Measurements from ENCODE around the gene TPPP.
"Not testable (repeated sequence)": the region's sequence is repeated elsewhere in the genome, so short reads cannot be mapped to it uniquely, and the experiment has no call there.

The TPPP gene

DNA sequence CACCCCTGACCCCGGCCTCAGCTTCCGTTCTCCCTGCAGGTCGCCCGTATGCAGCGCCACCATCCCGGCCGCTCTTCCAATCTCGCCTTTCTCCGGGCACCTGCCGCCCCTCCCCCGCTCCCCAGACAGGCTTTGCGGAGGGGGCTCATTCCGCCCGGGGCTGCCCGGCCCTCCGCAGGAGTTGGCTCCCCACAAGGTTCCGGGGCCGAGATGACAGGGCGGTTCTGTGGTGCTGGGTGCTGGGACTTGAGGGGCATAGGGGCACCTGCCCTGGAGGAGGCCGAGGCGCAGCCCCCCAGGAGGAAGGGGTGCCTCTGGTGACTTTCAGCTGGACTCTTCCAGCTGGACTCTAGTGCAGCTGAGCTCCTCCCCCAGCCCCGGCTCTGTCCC lies 885 bp upstream of the TPPP start:
- DNase-seq (ENCODE audit: low read depth in 2 of 2): not testable (repeated sequence)

GRCh38 chr5:692529-693041 lies 567 bp downstream of the TPPP start:
- DNase-seq (ENCODE audit: low read depth in 2 of 2): not testable (repeated sequence)

- DNase-seq (ENCODE audit: low read depth in 2 of 2): no peak
These were observed 1.2 kb downstream of the TPPP start for GRCh38 chr5:691817-692528.

- DNase-seq (ENCODE audit: low read depth in 2 of 2): not testable (repeated sequence)
These were observed 2.1 kb downstream of the TPPP start for GRCh38 chr5:691049-691448.

GRCh38 chr5:690293-690692 lies 2.9 kb downstream of the TPPP start:
- DNase-seq (ENCODE audit: low read depth in 2 of 2): not testable (repeated sequence)

- DNase-seq (ENCODE audit: low read depth in 2 of 2): not testable (repeated sequence)
These were observed 4.7 kb downstream of the TPPP start for GRCh38 chr5:688348-689010.

DNA sequence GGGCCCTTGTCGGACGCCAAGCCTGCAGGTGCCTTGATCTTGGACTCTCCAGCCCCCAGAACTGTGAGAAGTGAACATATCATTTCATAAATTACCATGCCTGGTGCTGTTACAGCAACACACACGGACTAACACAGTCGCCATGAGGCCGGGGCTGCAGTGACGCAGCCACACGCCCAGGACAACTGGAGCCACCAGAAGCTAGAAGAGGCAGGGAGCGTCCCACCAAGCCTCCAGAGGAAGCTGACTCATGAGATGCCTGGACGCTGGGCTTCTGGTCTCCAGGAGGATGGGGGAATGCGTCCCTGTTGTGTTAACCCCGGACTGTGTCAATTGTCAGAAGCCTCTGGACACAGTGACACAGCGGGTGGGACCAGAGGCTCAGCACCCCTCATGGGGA lies 6.2 kb downstream of the TPPP start:
- not testable (repeated sequence) for DNase-seq (ENCODE audit: low read depth in 2 of 2)

- not testable (repeated sequence) for DNase-seq (ENCODE audit: low read depth in 2 of 2)
These were observed 7.0 kb downstream of the TPPP start for GRCh38 chr5:686172-686523.

DNA sequence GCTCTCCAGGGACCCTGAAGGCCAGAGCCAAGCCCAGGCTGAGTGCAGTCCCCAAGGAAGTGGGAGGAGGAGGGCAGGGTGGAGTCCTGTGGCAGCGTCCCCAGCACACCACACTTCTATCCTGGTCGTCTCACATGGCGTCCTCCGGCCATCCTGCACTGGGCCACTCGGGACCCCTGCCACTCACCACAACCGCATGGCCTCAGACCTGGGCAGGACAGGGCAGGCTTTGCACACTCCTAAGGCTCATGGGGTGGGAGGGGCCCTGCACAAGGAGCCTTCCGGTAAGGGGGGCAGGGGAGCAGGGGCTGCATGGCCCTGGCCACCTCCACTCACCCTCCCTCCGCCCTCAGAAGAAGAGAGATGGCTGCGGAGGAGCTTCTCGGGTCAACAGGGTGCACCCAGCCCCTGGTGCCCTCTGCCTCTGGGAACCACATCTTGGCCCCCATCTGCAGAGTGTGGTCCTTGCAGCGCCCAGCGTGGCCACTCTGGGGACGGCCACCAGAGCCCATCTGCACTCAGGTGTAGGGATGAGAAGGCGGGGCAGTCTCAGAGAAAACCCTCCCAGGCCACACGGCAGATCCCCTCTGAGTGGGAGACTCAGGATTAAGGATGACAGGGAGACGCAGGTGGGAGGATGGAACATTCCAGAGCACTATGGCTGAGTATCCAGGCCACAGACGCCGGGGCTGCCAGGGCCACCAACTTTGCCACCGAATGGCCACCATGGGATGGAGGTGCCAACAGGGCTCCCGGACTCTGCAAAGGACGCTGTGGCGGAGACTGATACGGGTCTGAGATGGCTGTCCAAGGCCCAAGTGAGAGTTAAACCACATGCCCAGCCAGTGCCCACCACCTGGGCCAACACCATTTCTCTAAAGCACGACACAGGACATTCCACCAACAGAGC lies 7.6 kb downstream of the TPPP start:
- DNase-seq (ENCODE audit: low read depth in 2 of 2): no peak

DNA sequence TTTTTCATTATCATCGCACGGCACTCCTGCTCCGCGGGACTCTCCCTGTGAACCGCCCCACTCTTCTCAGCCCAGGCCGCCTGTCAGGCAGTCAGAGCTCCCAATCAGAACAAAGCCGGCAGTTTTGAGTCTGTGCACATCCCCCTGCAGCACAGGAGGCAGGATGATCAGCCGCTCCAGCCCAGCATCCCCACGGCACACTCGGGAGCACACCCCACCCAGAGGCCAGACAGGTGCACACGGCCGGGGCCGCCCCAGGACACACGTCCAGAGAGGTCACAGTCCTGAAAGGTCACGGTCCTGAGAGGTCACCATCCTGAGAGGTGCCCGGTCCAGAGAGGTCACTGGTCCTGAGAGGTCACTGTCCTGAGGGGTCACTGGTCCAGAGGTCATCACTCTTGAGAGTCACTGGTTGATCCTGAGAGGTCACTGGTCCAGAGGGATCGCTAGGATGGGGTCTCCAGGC lies 8.4 kb downstream of the TPPP start:
- no peak for DNase-seq (ENCODE audit: low read depth in 2 of 2)

DNA sequence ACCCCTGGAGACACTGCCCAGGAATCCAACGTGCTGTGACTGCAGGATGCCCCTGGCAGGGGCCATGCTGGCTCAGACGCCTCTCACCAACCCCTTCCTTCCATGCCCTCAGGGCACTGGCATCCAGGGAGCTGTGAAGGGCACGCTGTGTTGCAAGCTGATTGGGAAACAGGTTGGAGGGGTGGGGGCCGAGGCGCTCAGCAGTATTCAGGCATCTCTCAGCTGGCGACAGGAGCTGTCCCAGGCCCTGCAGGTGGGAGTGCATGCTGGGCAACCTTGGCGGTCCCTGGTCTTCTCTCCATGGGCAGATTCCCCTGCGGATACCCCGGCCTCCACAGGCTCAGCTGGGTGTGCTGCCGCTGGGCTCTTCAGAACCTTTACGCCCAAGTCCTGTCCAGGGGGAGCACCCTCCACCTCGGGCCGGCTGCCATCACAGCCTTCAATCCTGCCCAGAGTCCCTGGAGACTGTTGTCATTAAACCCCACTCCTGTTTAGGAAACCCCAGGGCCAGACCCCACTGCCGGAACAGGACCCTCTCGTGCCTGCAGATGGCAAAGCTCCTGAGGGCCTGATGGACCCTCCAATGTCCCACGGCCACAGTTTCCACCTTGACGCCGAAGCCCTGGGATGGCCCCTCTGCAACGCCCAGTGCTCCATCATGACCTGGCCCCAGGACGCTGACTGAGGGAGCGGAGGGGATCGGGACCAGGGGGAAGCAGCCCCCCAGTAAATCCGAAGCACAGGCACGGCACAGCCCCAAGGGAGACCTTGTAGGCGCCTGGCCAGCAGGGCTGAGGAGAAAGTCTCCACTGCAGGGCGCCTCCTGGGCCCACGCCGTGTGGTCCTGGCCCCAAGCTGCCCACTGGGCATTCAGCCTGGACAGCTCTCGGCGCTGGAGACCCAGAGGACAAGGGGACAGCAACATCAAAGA lies 9.3 kb downstream of the TPPP start:
- no peak for DNase-seq (ENCODE audit: low read depth in 2 of 2)

DNA sequence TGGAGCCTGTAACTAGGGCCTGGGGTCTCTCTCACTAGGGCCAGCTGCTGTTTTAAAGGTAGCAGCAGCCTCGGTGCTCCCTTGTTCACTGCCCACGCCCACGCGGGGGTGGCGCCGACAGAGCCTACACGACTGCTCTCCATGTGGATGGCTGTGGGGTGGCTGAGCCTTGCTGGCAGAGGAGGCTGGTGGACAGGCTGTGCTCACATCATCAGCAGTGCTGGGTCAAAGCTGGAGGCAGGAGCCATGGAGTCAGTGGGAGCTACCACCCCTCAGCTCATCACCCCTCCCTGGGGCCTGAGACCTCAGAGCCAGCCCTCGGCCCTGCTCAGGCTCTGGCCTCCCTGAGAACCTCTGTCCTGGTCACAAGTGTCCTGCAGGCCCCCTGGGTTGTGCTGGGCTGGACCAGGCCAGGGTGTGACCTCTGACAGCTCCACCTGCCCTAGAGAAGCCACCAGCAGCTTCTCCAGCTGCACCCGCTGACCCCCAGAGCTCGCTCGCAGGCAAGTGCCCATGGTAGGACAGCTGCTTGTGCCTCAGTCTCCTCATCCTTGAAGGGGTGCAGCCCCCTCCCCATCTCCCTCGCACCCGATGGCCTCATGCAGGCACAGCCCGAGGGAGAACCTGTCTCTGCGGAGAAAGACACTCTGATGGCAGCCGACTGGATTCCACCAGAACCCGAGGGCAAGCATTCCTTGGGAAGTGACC lies 10.3 kb downstream of the TPPP start:
- not testable (repeated sequence) for DNase-seq (ENCODE audit: low read depth in 2 of 2)

DNA sequence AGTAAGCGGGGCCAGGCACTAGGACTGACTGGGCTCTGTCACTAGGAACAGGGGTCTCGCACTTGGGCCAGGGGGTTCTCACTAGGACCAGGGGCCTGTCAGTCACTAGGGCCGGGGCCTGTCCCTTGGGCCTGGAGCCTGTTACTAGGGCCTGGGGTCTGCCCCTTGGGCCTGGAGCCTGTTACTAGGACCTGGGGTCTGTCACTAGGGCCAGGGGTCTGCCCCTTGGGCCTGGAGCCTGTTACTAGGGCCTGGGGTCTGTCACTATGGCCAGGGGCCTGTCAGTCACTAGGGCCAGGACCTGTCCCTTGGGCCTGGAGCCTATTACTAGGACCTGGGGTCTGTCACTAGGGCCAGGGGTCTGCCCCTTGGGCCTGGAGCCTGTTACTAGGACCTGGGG lies 10.9 kb downstream of the TPPP start:
- DNase-seq (ENCODE audit: low read depth in 2 of 2): not testable (repeated sequence)

DNA sequence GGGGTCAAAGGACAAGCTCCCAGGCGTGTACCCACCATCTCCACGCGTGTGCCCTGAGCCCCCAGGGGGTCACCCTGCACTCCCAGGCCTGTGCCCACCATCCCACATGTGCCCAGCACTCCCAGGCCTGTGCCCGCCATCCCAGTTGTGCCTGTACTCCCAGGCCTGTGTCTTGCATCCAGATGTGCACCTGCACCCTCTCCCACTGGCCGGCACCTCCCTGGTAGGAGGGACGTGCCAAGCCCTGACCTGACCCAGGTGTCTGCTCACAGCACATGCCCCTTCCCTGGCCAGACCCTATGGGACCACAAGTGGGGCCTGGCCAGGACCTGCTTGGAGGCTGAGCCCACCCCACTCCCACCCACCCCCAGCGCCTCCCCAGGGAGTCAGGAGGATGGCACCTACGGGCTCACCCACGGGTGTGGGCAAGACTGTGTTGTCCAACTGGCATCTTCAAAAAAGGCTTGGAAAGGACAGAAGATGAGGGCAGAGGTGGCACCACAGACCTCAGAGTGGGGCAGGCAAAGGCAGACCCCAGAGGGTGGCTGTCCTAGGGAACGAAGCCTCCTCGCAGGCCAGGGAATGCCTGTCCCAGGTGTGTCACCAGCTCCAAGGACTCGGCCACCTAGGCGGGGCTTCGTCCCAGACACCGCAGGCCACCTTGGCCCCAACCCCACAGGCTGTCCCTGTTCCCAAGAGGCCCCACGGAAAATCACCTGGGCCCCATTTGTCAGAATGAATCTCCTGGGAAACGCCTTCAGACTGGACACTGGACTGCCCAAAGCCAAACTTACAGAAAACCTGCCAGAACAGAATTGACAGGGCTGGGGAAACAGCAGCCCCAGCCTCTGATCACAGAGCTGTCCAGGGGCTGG lies 11.6 kb downstream of the TPPP start:
- not testable (repeated sequence) for DNase-seq (ENCODE audit: low read depth in 2 of 2)

DNA sequence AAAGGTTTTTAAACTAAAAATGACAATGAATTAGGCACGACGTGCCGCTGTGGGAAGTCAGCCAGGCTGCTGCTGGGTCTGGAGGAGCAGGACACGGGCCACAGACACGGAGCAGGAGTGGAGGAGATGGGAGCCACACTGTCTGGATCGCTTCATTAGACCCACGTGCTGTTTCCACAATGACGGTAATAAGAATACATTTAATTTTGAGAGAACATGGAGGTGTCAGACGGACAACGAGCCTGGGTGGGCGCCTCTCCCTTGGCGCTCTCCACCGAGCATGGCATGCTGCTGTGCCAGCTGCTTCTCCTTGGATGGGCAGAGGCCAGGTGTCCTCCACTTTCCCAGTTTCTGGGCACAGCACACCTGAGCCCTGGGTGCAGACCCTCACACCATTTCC lies 12.3 kb downstream of the TPPP start:
- DNase-seq (ENCODE audit: low read depth in 2 of 2): not testable (repeated sequence)

- not testable (repeated sequence) for DNase-seq (ENCODE audit: low read depth in 2 of 2)
These were observed 12.9 kb downstream of the TPPP start for GRCh38 chr5:680118-680795.

- DNase-seq (ENCODE audit: low read depth in 2 of 2): not testable (repeated sequence)
These were observed 13.8 kb downstream of the TPPP start for GRCh38 chr5:679166-679895.

DNA sequence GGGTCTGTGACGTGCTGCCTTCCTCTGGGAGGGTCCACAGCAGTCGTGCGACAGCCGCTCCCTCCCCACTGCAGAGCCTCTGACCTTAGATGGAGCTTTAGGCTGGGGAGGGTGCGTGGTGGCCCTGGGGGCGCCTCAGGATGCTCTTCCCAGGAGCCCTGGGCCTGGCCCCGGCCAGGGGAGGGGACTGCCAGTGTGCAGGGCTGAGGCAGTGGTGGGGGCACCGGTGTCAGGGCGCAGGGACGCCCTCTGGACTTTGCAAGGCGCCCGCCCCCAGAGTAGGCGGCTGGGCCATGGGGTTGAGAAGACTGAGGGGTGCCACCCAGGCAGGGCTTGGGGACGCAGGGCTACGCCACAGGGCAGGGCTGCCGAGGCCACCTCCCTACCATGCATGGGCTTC lies 14.6 kb downstream of the TPPP start:
- not testable (repeated sequence) for DNase-seq (ENCODE audit: low read depth in 2 of 2)

Measured in stimulated activated CD4-positive, alpha-beta T cell treated with anti-CD3 and anti-CD28 coated beads, Interleukin-15, amount 100 ng/mL, for 48 hours (primary cell).